ENCODE results near the gene MTMR8.
"Not testable (repeated sequence)": the region's sequence is repeated elsewhere in the genome, so short reads cannot be mapped to it uniquely, and the experiment has no call there.

Gene MTMR8

GRCh38 chrX:64394874-64395567 lies at the start of gene MTMR8:
Gene MTMR8 (minus strand): TSS chrX:64395452. CDS start chrX:64395363, 89 bp downstream.
- DNase-seq: peak; percentile 1

DNA sequence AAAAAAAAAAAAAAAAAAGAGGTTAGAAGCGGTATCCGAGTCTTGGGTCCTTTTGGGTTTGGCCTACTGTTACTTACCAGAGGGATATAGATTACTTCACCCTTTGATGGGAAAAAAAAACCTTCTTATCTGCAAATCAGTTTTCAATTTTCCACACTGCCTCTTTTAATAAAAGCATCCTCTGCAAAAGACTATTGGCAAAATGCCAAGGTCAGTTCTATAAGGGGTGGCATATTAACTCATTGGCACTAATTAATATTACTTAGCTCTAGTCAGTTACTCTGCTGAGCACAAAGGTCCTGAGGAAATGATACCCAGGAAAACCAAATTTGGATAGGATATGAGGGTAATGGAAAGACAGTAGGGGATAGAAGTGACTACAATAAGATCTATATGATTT lies 44.3 kb upstream of the MTMR8 start:
- no peak for DNase-seq

DNA sequence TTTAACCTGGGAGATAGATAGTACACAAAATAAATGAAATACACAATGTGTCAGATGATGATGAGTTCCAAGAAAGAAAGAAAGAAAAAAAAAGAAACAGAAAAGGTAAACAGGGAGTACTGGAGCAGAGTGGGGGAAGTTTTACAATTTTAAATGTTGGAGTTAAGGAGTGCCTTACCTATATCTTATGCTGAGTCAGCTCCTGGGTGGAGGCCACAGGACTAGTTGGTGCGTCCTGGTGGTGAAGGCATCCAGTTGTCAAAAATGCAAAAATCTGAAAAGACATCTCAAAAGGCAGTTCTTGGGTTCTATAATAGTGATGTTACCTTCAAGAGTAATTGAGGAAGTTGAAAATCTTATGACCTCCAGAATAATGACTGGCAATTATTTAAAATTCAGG lies 42.4 kb upstream of the MTMR8 start:
- no peak for DNase-seq

DNA sequence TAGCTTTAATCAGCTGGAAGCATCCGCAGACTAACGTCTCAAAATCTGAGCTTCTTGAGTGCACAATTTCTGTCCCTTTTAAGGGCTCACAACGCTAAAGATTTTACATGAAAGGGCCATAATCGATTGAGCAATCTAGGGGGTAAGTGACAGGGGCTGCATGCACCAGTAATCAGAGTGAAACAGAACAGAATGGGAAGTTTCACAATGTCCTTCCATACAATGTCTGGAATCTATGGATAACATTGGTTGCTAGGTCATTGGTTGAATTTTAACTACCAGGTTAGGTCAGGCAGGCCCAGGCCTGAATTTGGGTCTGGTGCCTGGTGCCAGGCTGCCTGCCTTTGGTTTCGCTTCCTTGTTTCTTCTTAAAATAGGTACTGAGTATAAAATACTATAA lies 42.0 kb upstream of the MTMR8 start:
- DNase-seq: no peak

DNA sequence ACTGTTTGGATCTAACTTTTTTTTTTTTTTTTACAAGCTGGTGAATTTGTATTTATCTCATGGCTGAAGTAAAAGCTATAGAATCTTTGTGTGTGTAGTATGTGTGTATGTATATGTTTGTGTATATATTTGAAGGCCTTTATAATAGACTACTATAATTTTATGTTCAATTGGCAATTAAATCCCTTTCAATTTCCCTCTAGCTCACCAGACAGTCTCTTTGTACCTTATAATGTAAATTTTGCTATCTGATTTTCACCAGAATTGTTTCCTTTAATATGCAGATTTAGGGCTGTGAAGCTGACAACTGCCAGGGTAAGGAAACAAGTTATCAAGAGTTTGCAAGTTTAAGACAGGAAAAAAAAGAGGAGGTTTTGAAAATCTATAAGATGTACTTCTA lies 33.1 kb upstream of the MTMR8 start:
- no peak for DNase-seq

- DNase-seq: no peak
These were observed 32.5 kb upstream of the MTMR8 start for GRCh38 chrX:64427787-64428186.

GRCh38 chrX:64427281-64427680 lies 32.0 kb upstream of the MTMR8 start:
- DNase-seq: no peak

GRCh38 chrX:64409730-64410129 lies 14.5 kb upstream of the MTMR8 start:
- DNase-seq: not testable (repeated sequence)

- DNase-seq: no peak
These were observed 2.8 kb upstream of the MTMR8 start for GRCh38 chrX:64398088-64398487.

DNA sequence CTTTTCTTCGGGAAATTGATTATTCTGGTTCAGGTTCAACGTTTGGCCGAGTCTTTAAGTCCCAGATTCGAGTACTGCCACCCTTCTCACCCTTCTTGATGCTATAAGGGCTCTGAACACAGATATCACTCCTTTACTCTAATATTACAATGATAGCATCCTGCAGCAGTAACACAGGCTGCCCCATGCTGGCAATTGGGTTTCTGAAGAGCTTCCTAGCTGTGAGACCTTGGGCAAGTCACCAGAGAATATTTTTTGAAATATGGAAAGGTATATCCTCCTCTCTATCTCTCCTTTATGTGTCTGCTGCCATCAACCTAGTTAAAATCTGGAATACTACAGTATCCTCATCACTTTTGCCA lies 297 bp upstream of the MTMR8 start:
- DNase-seq: no peak

DNA sequence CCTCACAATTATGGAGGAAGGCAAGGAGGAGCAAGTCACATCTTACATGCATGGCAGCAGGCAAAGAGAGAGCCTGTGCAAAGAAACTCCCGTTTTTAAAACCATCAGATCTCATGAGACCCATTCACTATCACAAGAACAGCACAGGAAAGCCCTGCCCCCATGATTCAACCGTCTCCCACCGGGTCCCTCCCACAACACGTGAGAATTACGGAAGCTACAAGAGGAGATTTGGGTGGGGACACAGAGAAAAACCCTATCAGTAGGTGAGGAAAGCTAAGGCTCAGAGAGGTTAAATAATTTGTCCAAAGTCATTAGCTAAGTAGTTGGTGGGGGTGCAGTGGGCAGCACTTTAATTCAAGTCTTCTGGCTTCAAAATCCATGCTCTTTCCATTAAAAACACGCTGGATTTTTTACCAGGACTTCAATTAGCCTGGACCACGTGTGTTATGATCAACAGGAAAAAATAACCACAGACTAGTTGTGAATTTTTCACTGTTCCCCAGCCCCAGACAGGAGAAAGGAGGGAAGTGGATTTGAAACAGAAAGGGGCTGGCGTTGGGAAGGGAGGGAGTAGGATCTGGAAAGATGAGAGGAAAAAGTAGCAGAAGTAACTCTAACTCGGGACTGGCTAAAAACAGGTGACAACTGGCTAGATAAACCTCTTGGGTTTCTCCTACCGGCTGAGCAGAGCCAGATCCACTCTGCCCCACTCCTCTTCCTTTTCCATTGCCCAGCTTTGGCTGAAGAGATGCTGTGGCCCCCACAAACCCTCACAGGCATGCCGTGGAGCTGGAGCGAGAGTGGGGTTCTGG lies 986 bp downstream of the MTMR8 start:
- DNase-seq: no peak

DNA sequence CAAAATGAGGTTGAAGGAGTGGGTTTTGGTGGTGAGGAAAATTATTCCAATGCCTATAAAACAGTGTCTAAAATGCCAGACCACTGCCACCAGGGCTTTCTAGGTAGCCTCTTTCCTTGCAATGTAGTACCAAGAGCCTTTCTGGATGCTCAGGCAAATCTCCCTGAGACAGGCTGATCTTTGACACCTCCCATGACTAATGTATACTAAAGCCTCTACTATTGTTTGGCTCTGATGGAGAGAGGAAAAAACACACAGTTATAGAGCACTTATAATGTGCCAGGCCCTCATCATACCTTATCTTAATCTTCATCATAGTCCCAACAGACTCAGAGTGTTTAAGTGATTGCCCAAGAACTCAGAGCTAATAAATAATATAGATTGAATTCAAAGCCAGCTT lies 5.8 kb downstream of the MTMR8 start:
- DNase-seq: no peak

DNA sequence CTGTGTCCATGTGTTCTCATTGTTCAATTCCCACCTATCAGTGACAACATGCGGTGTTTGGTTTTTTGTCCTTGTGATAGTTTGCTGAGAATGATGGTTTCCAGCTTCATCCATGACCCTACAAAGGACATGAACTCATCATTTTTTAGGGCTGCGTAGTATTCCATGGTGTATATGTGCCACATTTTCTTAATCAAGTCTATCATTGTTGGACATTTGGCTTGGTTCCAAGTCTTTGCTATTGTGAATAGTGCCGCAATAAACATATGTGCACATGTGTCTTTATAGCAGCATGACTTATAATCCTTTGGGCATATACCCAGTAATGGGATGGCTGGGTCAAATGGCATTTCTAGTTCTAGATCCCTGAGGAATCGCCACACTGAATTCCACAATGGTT lies 14.5 kb downstream of the MTMR8 start:
- not testable (repeated sequence) for DNase-seq

- DNase-seq: no peak
These were observed 15.3 kb downstream of the MTMR8 start for GRCh38 chrX:64379924-64380323.

DNA sequence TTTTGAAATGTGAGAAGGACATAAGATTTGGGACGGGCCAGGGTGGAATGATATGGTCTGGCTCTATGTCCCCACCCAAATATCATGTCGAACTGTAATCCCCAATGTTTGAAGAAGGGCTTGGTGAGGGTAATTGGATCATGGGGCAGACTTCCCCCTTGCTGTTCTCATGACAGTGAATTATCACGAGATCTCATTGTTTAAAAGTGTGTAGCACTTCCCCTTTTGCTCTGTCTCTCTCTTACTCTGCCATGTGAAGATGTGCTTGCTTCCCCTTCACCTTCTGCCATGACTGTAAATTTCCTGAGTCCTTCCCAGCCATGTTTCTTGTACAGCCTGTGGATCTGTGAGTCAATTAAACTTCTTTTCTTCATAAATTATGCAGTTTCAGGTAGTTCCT lies 17.5 kb downstream of the MTMR8 start:
- no peak for DNase-seq

- no peak for DNase-seq
These were observed 43.2 kb downstream of the MTMR8 start for GRCh38 chrX:64352081-64352480.

DNA sequence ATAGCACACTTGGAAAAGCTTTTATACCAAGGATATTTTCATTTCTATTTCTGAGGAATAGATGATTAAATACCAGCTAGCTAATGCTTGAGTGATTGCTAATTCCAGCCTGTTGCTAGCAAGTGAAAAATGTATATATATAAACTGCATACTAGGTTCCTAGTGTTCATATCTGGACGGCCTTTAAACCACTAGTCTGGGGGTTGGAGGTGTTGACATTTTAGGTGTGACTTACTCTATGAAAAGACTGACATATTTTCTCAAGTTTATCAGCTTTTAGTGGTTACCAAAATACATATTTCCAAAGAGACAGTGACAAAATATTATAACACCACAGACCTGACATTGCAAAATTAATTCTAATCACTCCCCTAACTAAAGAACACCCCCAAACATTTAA lies 44.7 kb downstream of the MTMR8 start:
- DNase-seq: no peak

DNA sequence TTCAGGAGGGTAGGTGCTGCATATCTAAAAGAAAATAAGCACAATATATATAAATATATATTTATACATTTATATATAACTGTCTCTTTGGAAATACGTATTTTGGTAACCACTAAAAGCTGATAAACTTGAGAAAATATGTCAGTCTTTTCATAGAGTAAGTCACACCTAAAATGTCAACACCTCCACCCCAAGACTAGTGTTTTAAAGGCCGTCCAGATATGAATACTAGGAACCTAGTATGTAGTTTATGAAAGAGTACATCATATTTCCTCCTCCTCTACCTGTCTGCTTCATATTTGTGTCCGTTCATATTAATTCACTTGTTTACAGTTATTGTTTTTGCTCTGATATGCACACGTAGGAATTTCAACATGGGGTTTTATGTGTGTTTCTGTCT lies 45.2 kb downstream of the MTMR8 start:
- no peak for DNase-seq

- DNase-seq: no peak
These were observed 52.4 kb downstream of the MTMR8 start for GRCh38 chrX:64342811-64343210.

DNA sequence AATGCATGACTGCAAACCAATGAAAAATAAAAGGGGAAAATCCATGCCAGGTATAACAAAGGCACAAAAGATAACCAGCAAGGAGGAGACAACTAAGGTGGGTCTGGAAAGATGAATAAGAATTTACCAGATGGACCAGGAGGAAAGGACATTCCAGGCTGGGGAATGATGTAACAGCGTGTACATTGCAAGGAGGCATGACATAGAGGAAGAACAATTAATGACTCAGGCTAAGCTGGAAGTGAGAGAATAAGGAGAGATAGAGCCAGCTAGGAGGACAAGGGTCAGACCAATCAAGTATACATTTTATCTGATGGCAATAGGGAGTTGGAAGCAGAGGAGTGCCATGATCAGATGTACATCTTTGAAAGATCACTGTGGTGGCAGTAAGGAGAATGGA lies 57.0 kb downstream of the MTMR8 start:
- no peak for DNase-seq

- no peak for DNase-seq
These were observed 60.8 kb downstream of the MTMR8 start for GRCh38 chrX:64334467-64334866.

DNA sequence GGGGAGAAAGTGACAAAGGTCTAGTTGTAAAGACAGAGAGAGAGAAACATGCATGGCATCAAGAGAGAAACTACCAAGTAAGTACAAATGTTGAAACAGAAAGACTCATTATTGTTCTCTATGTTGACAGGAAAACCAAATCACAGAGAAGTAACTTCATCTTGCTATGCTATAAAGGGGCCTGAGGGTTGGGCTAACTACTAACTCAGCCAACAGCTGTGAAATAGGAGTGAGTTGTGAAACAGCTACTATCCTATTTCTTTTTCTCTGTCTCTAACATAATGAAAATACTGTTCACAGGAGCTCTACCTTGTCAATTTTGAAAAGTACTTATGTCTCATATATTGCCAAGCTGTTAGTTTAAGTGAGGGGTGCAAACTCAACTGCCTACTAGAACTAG lies 65.0 kb downstream of the MTMR8 start:
- no peak for DNase-seq

GRCh38 chrX:64321507-64321906 lies 73.7 kb downstream of the MTMR8 start:
- no peak for DNase-seq

- no peak for DNase-seq
These were observed 81.6 kb downstream of the MTMR8 start for GRCh38 chrX:64313624-64314023.

- no peak for DNase-seq
These were observed 88.5 kb downstream of the MTMR8 start for GRCh38 chrX:64306712-64307111.

All from NK-92 treated with Interleukin-12 subunit alpha and Interleukin-12 subunit beta, amount 100 ng/mL, for 24 hours (cell line).